Measurements from ENCODE around the gene RHOF.
A peak's percentile ranks its signal among the peaks of the same experiment; 100 is the strongest.

RHOF gene

GRCh38 chr12:121786440-121786825 is 7.1 kb downstream of the RHOF start:
- no peak overlapping the region for H3K4me3 ChIP-seq (ENCODE audit: control insufficient read depth, low read depth, low read length)
- peak; percentile 20 for TF ChIP-seq CTCF (IDR thresholded peaks at IDR 0.05; ENCODE audit: control insufficient read depth, insufficient read depth, low read depth, low read length, missing control alignments)
- DNase-seq (ENCODE audit: low read depth) = peak; percentile 67

GRCh38 chr12:121784460-121784859 is 9.0 kb downstream of the RHOF start:
- TF ChIP-seq CTCF (IDR thresholded peaks at IDR 0.05; ENCODE audit: control insufficient read depth, insufficient read depth, low read depth, low read length, missing control alignments) = no peak
- peak; percentile 70 for DNase-seq (ENCODE audit: low read depth)
- no peak overlapping the region for H3K4me3 ChIP-seq (ENCODE audit: control insufficient read depth, low read depth, low read length)

- H3K4me3 ChIP-seq (ENCODE audit: control insufficient read depth, low read depth, low read length) = no peak overlapping the region
- DNase-seq (ENCODE audit: low read depth) = no peak
- TF ChIP-seq CTCF (IDR thresholded peaks at IDR 0.05; ENCODE audit: control insufficient read depth, insufficient read depth, low read depth, low read length, missing control alignments) = no peak
These were observed 9.7 kb downstream of the RHOF start for GRCh38 chr12:121783766-121784165.

GRCh38 chr12:121781998-121782979 is 11.2 kb downstream of the RHOF start:
- DNase-seq (ENCODE audit: low read depth) = no peak
- TF ChIP-seq CTCF (IDR thresholded peaks at IDR 0.05; ENCODE audit: control insufficient read depth, insufficient read depth, low read depth, low read length, missing control alignments) = no peak
- H3K4me3 ChIP-seq (ENCODE audit: control insufficient read depth, low read depth, low read length) = no peak overlapping the region

- no peak overlapping the region for H3K4me3 ChIP-seq (ENCODE audit: control insufficient read depth, low read depth, low read length)
- TF ChIP-seq CTCF (IDR thresholded peaks at IDR 0.05; ENCODE audit: control insufficient read depth, insufficient read depth, low read depth, low read length, missing control alignments) = no peak
- no peak for DNase-seq (ENCODE audit: low read depth)
These were observed 11.9 kb downstream of the RHOF start for GRCh38 chr12:121781484-121781997.

GRCh38 chr12:121780429-121780828 is 13.1 kb downstream of the RHOF start:
- H3K4me3 ChIP-seq (ENCODE audit: control insufficient read depth, low read depth, low read length) = no peak overlapping the region
- TF ChIP-seq CTCF (IDR thresholded peaks at IDR 0.05; ENCODE audit: control insufficient read depth, insufficient read depth, low read depth, low read length, missing control alignments) = no peak
- DNase-seq (ENCODE audit: low read depth) = no peak

Measured in AG09309 (cell line).